H1 (cell line): Measurements from ENCODE around the gene YY1AP1. TPM values are rescaled to one million over a fixed set of nuclear protein-coding genes. Genes with fewer than 3 reads are reported as not detected.

Experiments
- CTCF ChIA-PET: fragments of 300-600 bp; sonication (Branson Sonifier 250); formaldehyde crosslinking; loops from one replicate; lab custom pipeline; 2021; ENCODE audit not compliant: partially characterized antibody; lab: Charles Lee
- POLR2A ChIA-PET: fragments of 300-600 bp; sonication (Branson Sonifier 250); formaldehyde crosslinking; loops from one replicate; lab custom pipeline; 2021; ENCODE audit warnings: inconsistent platforms; ENCODE audit not compliant: partially characterized antibody; lab: Charles Lee
- DNase-seq, 2 experiments: peaks; one replicate each; pipeline versions ENCODE4 v3.0.0 to v3.0.0-alpha.2; 2010 to 2022; ENCODE audit warnings: low spot score in 2 of 2, low read depth in 1 of 2, mixed read lengths in 1 of 2
- FAIRE-seq: peaks from 2 replicates; lab custom pipeline; 2011; peaks lifted over from hg19 to GRCh38; lab: Jason Lieb, UNC
- H2AFZ ChIP-seq: 2 replicates; pipeline ENCODE4 v1.8.1; 2012; ENCODE audit warnings: low read length, inconsistent platforms
- H2AK5ac ChIP-seq: 2 replicates; pipeline ENCODE4 v1.6.1; 2013; ENCODE audit warnings: low read depth, low read length
- H2BK120ac ChIP-seq: replicated peaks from 2 replicates; pipeline ENCODE3; 2013; ENCODE audit warnings: low read depth, low read length, inconsistent platforms
- H2BK12ac ChIP-seq: 2 replicates; pipeline ENCODE4 v1.6.1; 2013; ENCODE audit warnings: low read depth, low read length
- H2BK15ac ChIP-seq: 2 replicates; pipeline ENCODE4 v1.6.1; 2013; ENCODE audit warnings: low read length
- H2BK20ac ChIP-seq: 2 replicates; pipeline ENCODE4 v1.6.1; 2013; ENCODE audit warnings: low read length
- H2BK5ac ChIP-seq: 2 replicates; pipeline ENCODE4 v1.6.1; 2013; ENCODE audit warnings: low read depth, low read length
- H3K14ac ChIP-seq: 2 replicates; pipeline ENCODE4 v1.6.1; 2013; ENCODE audit warnings: inconsistent platforms; ENCODE audit not compliant: insufficient read length
- H3K18ac ChIP-seq: 2 replicates; pipeline ENCODE4 v1.6.1; 2013; ENCODE audit warnings: low read length; ENCODE audit errors: extremely low read depth
- H3K23ac ChIP-seq: 2 replicates; pipeline ENCODE4 v1.6.1; 2013; ENCODE audit warnings: inconsistent platforms; ENCODE audit not compliant: insufficient read length
- H3K23me2 ChIP-seq: 2 replicates; pipeline ENCODE4 v1.6.1; 2013; ENCODE audit warnings: low read depth, low read length
- H3K27ac ChIP-seq: 2 replicates; pipeline ENCODE4 v1.6.1; 2011; ENCODE audit warnings: low read depth, low read length, inconsistent platforms
- H3K27me3 ChIP-seq, 4 experiments: replicated peaks in 1 of 4; 1 replicate in 1 of 4; 2 replicates in 3 of 4; pipeline versions ENCODE4 v1.6.1 to v1.8.1; 2011 to 2013; ENCODE audit warnings: low read length in 3 of 4, mild to moderate bottlenecking in 3 of 4, inconsistent platforms in 2 of 4, mixed read lengths in 2 of 4, moderate library complexity in 1 of 4; ENCODE audit not compliant: control insufficient read depth in 3 of 4, insufficient read depth in 3 of 4; ENCODE audit errors: extremely low read depth in 1 of 4
- H3K36me3 ChIP-seq, 4 experiments: 2 replicates each; pipeline versions ENCODE4 v1.6.1 to v1.8.1; 2011 to 2013; ENCODE audit warnings: mild to moderate bottlenecking in 4 of 4, low read length in 3 of 4, moderate library complexity in 2 of 4, control low read depth in 1 of 4, inconsistent platforms in 1 of 4; ENCODE audit not compliant: insufficient read depth in 4 of 4, control insufficient read depth in 2 of 4
- H3K4ac ChIP-seq: replicated peaks from 2 replicates; pipeline ENCODE3; 2013; ENCODE audit warnings: low read length, low read depth, mixed read lengths, inconsistent platforms; ENCODE audit not compliant: insufficient read length
- H3K4me1 ChIP-seq, 4 experiments: replicated peaks in 1 of 4; 1 replicate in 1 of 4; 2 replicates in 3 of 4; pipeline versions ENCODE4 v1.6.1 to v1.8.1; 2011 to 2013; ENCODE audit warnings: low read length in 3 of 4, inconsistent platforms in 2 of 4, mixed read lengths in 1 of 4; ENCODE audit not compliant: insufficient read depth in 4 of 4, control insufficient read depth in 3 of 4
- H3K4me2 ChIP-seq, 2 experiments: 2 replicates each; pipeline versions ENCODE4 v1.6.1 to v1.8.1; 2011 to 2013; ENCODE audit warnings: low read depth in 2 of 2, low read length in 2 of 2, control low read depth in 1 of 2, inconsistent platforms in 1 of 2, mild to moderate bottlenecking in 1 of 2; ENCODE audit not compliant: insufficient read depth in 1 of 2
- H3K4me3 ChIP-seq, 4 experiments: fragments of 200-600, 300-600 bp in 1 of 4; sonication (generic), shearing (Covaris generic), sonication (Bioruptor Twin) in 1 of 4; 2 replicates each; pipeline versions ENCODE4 v1.5.1 to v1.8.1; 2011 to 2016; ENCODE audit warnings: low read length in 4 of 4, low read depth in 3 of 4, control low read depth in 2 of 4, inconsistent platforms in 2 of 4, mild to moderate bottlenecking in 2 of 4, mixed read lengths in 1 of 4, moderate library complexity in 1 of 4; ENCODE audit not compliant: insufficient read depth in 2 of 4; ENCODE audit errors: extremely low read depth in 1 of 4
- H3K56ac ChIP-seq: replicated peaks from 2 replicates; pipeline ENCODE3; 2013; ENCODE audit warnings: low read depth, mild to moderate bottlenecking, mixed read lengths, low read length, inconsistent platforms; ENCODE audit not compliant: insufficient read length
- H3K79me1 ChIP-seq: 2 replicates; pipeline ENCODE4 v1.6.1; 2013; ENCODE audit warnings: low read depth, low read length, control low read depth
- H3K79me2 ChIP-seq, 2 experiments: 2 replicates each; pipeline versions ENCODE4 v1.6.1 to v1.8.1; 2012 to 2013; ENCODE audit warnings: low read length in 2 of 2, mild to moderate bottlenecking in 2 of 2, inconsistent platforms in 1 of 2; ENCODE audit not compliant: insufficient read depth in 2 of 2, control insufficient read depth in 1 of 2
- H3K9ac ChIP-seq, 4 experiments: replicated peaks in 1 of 4; 1 replicate in 1 of 4; 2 replicates in 3 of 4; pipeline versions ENCODE4 v1.6.1 to v1.8.1; 2011 to 2013; ENCODE audit warnings: low read depth in 3 of 4, low read length in 3 of 4, control low read depth in 2 of 4, mild to moderate bottlenecking in 2 of 4, moderate library complexity in 2 of 4, inconsistent platforms in 1 of 4; ENCODE audit errors: extremely low read depth in 1 of 4
- H3K9me3 ChIP-seq, 2 experiments: 2 replicates each; pipeline versions ENCODE4 v1.6.1 to v1.8.1; 2012 to 2013; ENCODE audit warnings: mild to moderate bottlenecking in 2 of 2, moderate library complexity in 2 of 2, control low read depth in 1 of 2, inconsistent platforms in 1 of 2, low read depth in 1 of 2, low read length in 1 of 2, mixed read lengths in 1 of 2; ENCODE audit not compliant: insufficient read depth in 2 of 2
- H4K20me1 ChIP-seq, 2 experiments: replicated peaks in 1 of 2; 2 replicates each; pipeline versions ENCODE3 to v1.8.1; 2011 to 2013; ENCODE audit warnings: inconsistent platforms in 2 of 2, low read length in 2 of 2, mild to moderate bottlenecking in 1 of 2; ENCODE audit not compliant: insufficient read depth in 2 of 2, control insufficient read depth in 1 of 2
- H4K5ac ChIP-seq: 2 replicates; pipeline ENCODE4 v1.6.1; 2013; ENCODE audit warnings: low read length, low read depth, mixed read lengths, inconsistent platforms; ENCODE audit not compliant: insufficient read length
- H4K8ac ChIP-seq: 2 replicates; pipeline ENCODE4 v1.8.0; 2013; ENCODE audit warnings: mild to moderate bottlenecking, moderate library complexity, low read length, inconsistent platforms; ENCODE audit not compliant: insufficient read depth; ENCODE audit errors: extremely low read depth
- H4K91ac ChIP-seq: replicated peaks from 2 replicates; pipeline ENCODE3; 2013; ENCODE audit warnings: low read length, mixed read lengths, inconsistent platforms; ENCODE audit not compliant: insufficient read length
- BACH1 ChIP-seq: IDR thresholded peaks from 2 replicates; pipeline ENCODE4 v1.6.1; 2012; ENCODE audit warnings: low read length, improper control_type of control experiment
- BCL11A ChIP-seq, 2 experiments: IDR thresholded peaks; one replicate each; pipeline ENCODE4 v1.6.1; 2011; ENCODE audit warnings: low read depth in 2 of 2, low read length in 2 of 2, mild to moderate bottlenecking in 2 of 2
- SP1 ChIP-seq: IDR thresholded peaks from 2 replicates; pipeline ENCODE4 v1.6.1; 2011; ENCODE audit warnings: low read depth, low read length
- WGBS, 2 experiments: shearing (Covaris generic) in 1 of 2; methylation state at CpG; one replicate each; pipeline versions ENCODE4 v1.1.6 to v1.1.7; 2013 to 2015; ENCODE audit warnings: low lambda C conversion rate in 2 of 2, mixed read lengths in 2 of 2, inconsistent platforms in 1 of 2, low coverage in 1 of 2, missing lambda C conversion rate in 1 of 2; ENCODE audit not compliant: insufficient replicate concordance in 2 of 2, insufficient coverage in 1 of 2, insufficient read length in 1 of 2; ENCODE audit errors: extremely low coverage in 1 of 2, missing lambda C conversion rate in 1 of 2; 5-methylcytosine and 5-hydroxymethylcytosine counted together
- polyA plus RNA-seq, 7 experiments: library from polyadenylated mRNA; depleted of rRNA in 3 of 7; stranded (reverse) in 5 of 7; unstranded in 2 of 7; fragments of >200 nt in 5 of 7; fragments of 200-250 nt in 2 of 7; gene quantifications; 1 replicate in 5 of 7; 2 replicates in 1 of 7; 4 replicates in 1 of 7; pipeline versions ENCODE4 v1.2.1 to v1.2.3, GENCODE V29; 2011 to 2013; ENCODE audit warnings: missing spikeins in 2 of 7, mixed read lengths in 2 of 7
- total RNA-seq: library from RNA; stranded (reverse); fragmentation: NEBNext Ultra II Directional; extraction: Animal tissue kit (Norgen Biotek cat#: 25700); gene quantifications from 2 replicates; pipeline ENCODE4 v1.2.1, GENCODE V29; 2021

YY1AP1 gene
- total and polyA plus RNA-seq, 2 of the 8 experiments (the other 6 are each of a cell fraction or from before 2014, with no cell fraction given) = 44.2 to 48.6 TPM

DNA sequence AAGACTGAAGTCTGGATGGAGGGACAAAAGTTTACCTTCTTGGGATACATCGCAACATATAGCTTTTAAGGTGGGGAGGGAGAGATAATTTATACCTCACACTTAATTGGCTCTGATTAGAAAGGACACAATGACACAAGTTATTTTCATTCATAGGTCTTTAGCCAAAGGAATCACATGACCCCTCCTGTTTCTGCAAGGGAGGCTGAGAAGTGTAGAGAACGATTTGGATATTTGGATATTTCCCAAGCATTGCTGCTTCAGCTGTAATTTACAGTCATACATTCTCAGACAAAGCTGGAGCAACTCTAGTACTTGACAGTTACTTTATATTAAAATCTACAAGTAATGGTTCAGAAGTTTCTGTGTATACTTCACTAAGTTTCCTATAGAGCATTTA, 24.5 kb upstream of the YY1AP1 start:
- no peak overlapping the region for H2BK12ac ChIP-seq
- no peaks in the 10 kb centered on the region for H4K20me1 ChIP-seq
- no peak overlapping the region for H3K23ac ChIP-seq
- H3K14ac ChIP-seq = no peak overlapping the region
- no peak overlapping the region for H2BK20ac ChIP-seq
- no peak overlapping the region for H2BK5ac ChIP-seq
- H3K79me1 ChIP-seq = no peaks in the 10 kb centered on the region; the same call in 1 of the 2 replicates
- H3K9me3 ChIP-seq = no peaks in the 10 kb centered on the region
- POLR2A ChIA-PET = no interaction called here
- H3K4me2 ChIP-seq = no peak overlapping the region
- no peak overlapping the region for H3K27ac ChIP-seq
- H2AFZ ChIP-seq = no peak overlapping the region
- no peak overlapping the region for H2BK120ac ChIP-seq
- H3K9ac ChIP-seq = no peak overlapping the region
- CTCF ChIA-PET = interaction anchor here (0.6 to 0.8 kb wide), 4 partner anchors 9 to 33 kb away, joined by 3 read pairs; no protein-coding TSS in a partner anchor
- H3K36me3 ChIP-seq = peaks cover 4 to 12% (median 6%) of the 10 kb centered on the region in 4 experiments; a peak in 4 of 8 replicates
- 100% methylated on average over 2 of the region's 2 CpGs; no CpG with 5 or more reads in 1 of the 2 experiments for WGBS, 2 experiments
- no peak overlapping the region for H4K8ac ChIP-seq
- H3K23me2 ChIP-seq = no peaks in the 10 kb centered on the region
- H3K4ac ChIP-seq = no peak overlapping the region
- H3K27me3 ChIP-seq = no peaks in the 10 kb centered on the region
- H2BK15ac ChIP-seq = no peak overlapping the region
- H3K4me3 ChIP-seq = no peak overlapping the region
- H3K18ac ChIP-seq = no peak overlapping the region
- H3K56ac ChIP-seq = no peak overlapping the region
- H2AK5ac ChIP-seq = no peak overlapping the region
- DNase-seq (no peak), FAIRE-seq (no peak)
- no peaks in the 10 kb centered on the region for H3K4me1 ChIP-seq
- peaks cover 0 to 7% of the 10 kb centered on the region in 2 experiments; a peak in 2 of 4 replicates for H3K79me2 ChIP-seq
- no peak overlapping the region for H4K91ac ChIP-seq
- TF ChIP-seq BACH1 (no peak), SP1 (no peak), BCL11A (IDR thresholded peaks at IDR 0.05; ENCODE audit: low read depth in 2 of 2, low read length in 2 of 2) (no peak)
- H4K5ac ChIP-seq = no peak overlapping the region
